K562 (cell line): ENCODE data around the gene THADA. TPM values are rescaled to one million over a fixed set of nuclear protein-coding genes. Genes with fewer than 3 reads are reported as not detected.

ENCODE experiments used
- AFF1 ChIP-seq, 2 experiments: fragments of 450-650 bp; IDR thresholded peaks; 2 replicates each; pipeline ENCODE4 v1.6.1; 2018; ENCODE audit warnings: mild to moderate bottlenecking in 2 of 2, low read depth in 1 of 2; ENCODE audit not compliant: partially characterized antibody in 2 of 2
- ARID3A ChIP-seq: IDR thresholded peaks from 2 replicates; pipeline ENCODE4 v1.6.1; 2012; ENCODE audit warnings: low read depth, low read length, improper control_type of control experiment, borderline replicate concordance
- ATF7 ChIP-seq: fragments of 450-650 bp; IDR thresholded peaks from 2 replicates; pipeline ENCODE4 v1.7.1; 2014; ENCODE audit warnings: mild to moderate bottlenecking, moderate library complexity
- DMBX1 ChIP-seq: fragments of 250-450 bp; sonication (Bioruptor Pico); IDR thresholded peaks from 2 replicates; pipeline ENCODE4 v1.8.0; 2022; ENCODE audit warnings: inconsistent platforms, mild to moderate bottlenecking, moderate library complexity, borderline replicate concordance
- DPF2 ChIP-seq: fragments of 450-650 bp; IDR thresholded peaks from 2 replicates; pipeline ENCODE4 v1.6.1; 2016
- EP300 ChIP-seq: IDR thresholded peaks from 2 replicates; pipeline ENCODE4 v1.6.1; 2012; ENCODE audit warnings: low read length, improper control_type of control experiment
- MTA3 ChIP-seq: fragments of 450-650 bp; formaldehyde crosslinking; IDR thresholded peaks from 2 replicates; pipeline ENCODE4 v1.6.1; 2017; ENCODE audit warnings: mild to moderate bottlenecking, borderline replicate concordance
- PTBP1 ChIP-seq: fragments of 200-400 bp; formaldehyde crosslinking; IDR thresholded peaks from 2 replicates; pipeline ENCODE4 v1.6.1; 2017; ENCODE audit warnings: low read depth, low read length
- RCOR1 ChIP-seq, 2 experiments: IDR thresholded peaks; 2 replicates each; pipeline ENCODE4 v1.6.1; 2012; ENCODE audit warnings: low read depth in 2 of 2, low read length in 2 of 2, borderline replicate concordance in 1 of 2, improper control_type of control experiment in 1 of 2
- SMAD3 ChIP-seq: fragments of 450-650 bp; formaldehyde crosslinking; conservative IDR thresholded peaks from 2 replicates; pipeline ENCODE4 v1.4.0; 2020; ENCODE audit warnings: mild to moderate bottlenecking
- SMARCC2 ChIP-seq: fragments of 450-650 bp; IDR thresholded peaks from 2 replicates; pipeline ENCODE4 v1.6.1; 2017; ENCODE audit warnings: antibody characterized with exemption, moderate library complexity, mild to moderate bottlenecking, low read depth
- SUPT5H ChIP-seq: fragments of 450-650 bp; IDR thresholded peaks from 2 replicates; pipeline ENCODE4 v1.6.1; 2016
- TFAM ChIP-seq: fragments of 250-450 bp; sonication (Bioruptor Pico); conservative IDR thresholded peaks from 2 replicates; pipeline ENCODE4 v1.5.0; 2021; ENCODE audit warnings: mild to moderate bottlenecking, moderate library complexity
- ZBTB9 ChIP-seq: fragments of 450-650 bp; formaldehyde crosslinking; IDR thresholded peaks from 2 replicates; pipeline ENCODE4 v1.4.0; 2020; ENCODE audit warnings: mild to moderate bottlenecking, moderate library complexity
- ZFP1 ChIP-seq: fragments of 450-650 bp; formaldehyde crosslinking; IDR thresholded peaks from 2 replicates; pipeline ENCODE4 v1.4.0; 2020; ENCODE audit warnings: mild to moderate bottlenecking, mixed read lengths
- ZNF197 ChIP-seq: fragments of 200-800 bp; sonication (Bioruptor generic); IDR thresholded peaks from 2 replicates; pipeline ENCODE4 v1.6.1; 2016; ENCODE audit warnings: low read depth, missing genetic modification characterization, missing compliant biosample characterization
- ZNF282 ChIP-seq: sonication (generic); formaldehyde crosslinking; IDR thresholded peaks from 2 replicates; pipeline ENCODE4 v1.8.1; 2023; ENCODE audit warnings: missing genetic modification reagents
- ZNF316 ChIP-seq: fragments of 450-650 bp; IDR thresholded peaks from 2 replicates; pipeline ENCODE4 v1.6.1; 2016
- ZNF507 ChIP-seq: conservative IDR thresholded peaks from 2 replicates; pipeline ENCODE4 v1.6.1; 2017; ENCODE audit warnings: missing genetic modification characterization, missing compliant biosample characterization
- ZNF589 ChIP-seq: fragments of 200-800 bp; sonication (Bioruptor generic); IDR thresholded peaks from 2 replicates; pipeline ENCODE4 v1.6.1; 2016; ENCODE audit warnings: low read depth, missing genetic modification characterization, missing compliant biosample characterization
- ZNF668 ChIP-seq: fragments of 250-450 bp; sonication (Bioruptor Pico); IDR thresholded peaks from 2 replicates; pipeline ENCODE4 v1.8.0; 2022; ENCODE audit warnings: mild to moderate bottlenecking, inconsistent platforms
- ZNF766 ChIP-seq: fragments of 200-800 bp; sonication (Bioruptor generic); conservative IDR thresholded peaks from 2 replicates; pipeline ENCODE4 v1.6.1; 2016; ENCODE audit warnings: missing genetic modification characterization, missing compliant biosample characterization
- polyA plus RNA-seq, 8 experiments: library from polyadenylated mRNA; depleted of rRNA in 4 of 8; stranded (reverse) in 5 of 8; unstranded in 3 of 8; fragments of >200 nt; fragmentation: Nextera tagmentation in 2 of 8; fragmentation: Illumina TruSeq in 1 of 8; extraction: Ambion mirVana in 2 of 8; extraction: Trizol in 1 of 8; gene quantifications; 2 replicates each; pipeline versions ENCODE4 v1.2.1 to v1.2.3, GENCODE V29; 2011 to 2014; ENCODE audit warnings: inconsistent platforms in 1 of 8, missing spikeins in 1 of 8
- total RNA-seq, 7 experiments: library from RNA; depleted of rRNA in 6 of 7; stranded (reverse); fragments of >200 nt in 6 of 7; fragmentation: Illumina TruSeq in 2 of 7; extraction: Trizol in 2 of 7; gene quantifications; 2 replicates each; pipeline versions ENCODE4 v1.2.1 to v1.2.3, GENCODE V29; 2011 to 2021; ENCODE audit warnings: low replicate concordance in 1 of 7

Gene THADA
- total and polyA plus RNA-seq, 9 of the 15 experiments (the other 6 are each of a cell fraction or from before 2014, with no cell fraction given) = 17.8 to 34.7 (median 31.9) TPM

- peak; percentile 13 to 30 for TF ChIP-seq AFF1 (IDR thresholded peaks at IDR 0.05; ENCODE audit: low read depth in 1 of 2, partially characterized antibody in 2 of 2)
- no peak for TF ChIP-seq PTBP1
- TF ChIP-seq ATF7 = peak; percentile 30; the same call in 1 of the 2 replicates
- peak; percentile 75; the same call in 1 of the 2 replicates for TF ChIP-seq ZNF766 (CRISPR knock-in tag)
- peak; percentile 76 for TF ChIP-seq ZNF316
- no peak for TF ChIP-seq TFAM (CRISPR knock-in tag)
- TF ChIP-seq ZBTB9 (CRISPR knock-in tag) = no peak
- peak; percentile 47; the same call in 1 of the 2 replicates for TF ChIP-seq DMBX1 (CRISPR knock-in tag)
- TF ChIP-seq RCOR1 (IDR thresholded peaks at IDR 0.05; ENCODE audit: borderline replicate concordance in 1 of 2, low read depth in 2 of 2, low read length in 2 of 2) = peak in 1 of 2 experiments; percentile 56; a peak in 1 of 4 replicates
- peak; percentile 27; the same call in 1 of the 2 replicates for TF ChIP-seq MTA3
- TF ChIP-seq ARID3A = no peak
- TF ChIP-seq ZNF589 (CRISPR knock-in tag) = peak; percentile 93
- peak; percentile 82 for TF ChIP-seq DPF2
- TF ChIP-seq ZNF507 = no peak
- no peak for TF ChIP-seq ZFP1 (CRISPR knock-in tag)
- peak; percentile 86 for TF ChIP-seq EP300
- TF ChIP-seq ZNF282 (CRISPR knock-in tag) = no peak
- no peak for TF ChIP-seq ZNF197 (CRISPR knock-in tag)
- TF ChIP-seq SMAD3 (CRISPR knock-in tag) = peak; percentile 25; the same call in 1 of the 2 replicates
- peak; percentile 72; the same call in 1 of the 2 replicates for TF ChIP-seq SMARCC2
- TF ChIP-seq SUPT5H = no peak
- no peak for TF ChIP-seq ZNF668 (CRISPR knock-in tag)
These were observed 307.2 kb downstream of the THADA start (continued) for GRCh38 chr2:43288417-43289305.
